T47D (cell line): ENCODE data around the gene SEC11A.
A peak's percentile ranks its signal among the peaks of the same experiment; 100 is the strongest.
"Not testable (repeated sequence)": the region's sequence is repeated elsewhere in the genome, so short reads cannot be mapped to it uniquely, and the experiment has no call there.

Experiments
- DNase-seq, 2 experiments: peaks; one replicate each; pipeline versions ENCODE4 v3.0.0 to v3.0.0-alpha.2; 2011 to 2012; ENCODE audit warnings: low read depth in 1 of 2, low spot score in 1 of 2
- JUND ChIP-seq: IDR thresholded peaks from 2 replicates; pipeline ENCODE4 v1.6.1; 2012; ENCODE audit warnings: low read depth
- in situ Hi-C: cut with HindIII; loops from 2 replicates; pipeline ENCODE4 v1.10.0; 2016; ENCODE audit warnings: low sequenced_read_pairs, low pct_unique_long_range_greater_than_20kb

Gene SEC11A

DNA sequence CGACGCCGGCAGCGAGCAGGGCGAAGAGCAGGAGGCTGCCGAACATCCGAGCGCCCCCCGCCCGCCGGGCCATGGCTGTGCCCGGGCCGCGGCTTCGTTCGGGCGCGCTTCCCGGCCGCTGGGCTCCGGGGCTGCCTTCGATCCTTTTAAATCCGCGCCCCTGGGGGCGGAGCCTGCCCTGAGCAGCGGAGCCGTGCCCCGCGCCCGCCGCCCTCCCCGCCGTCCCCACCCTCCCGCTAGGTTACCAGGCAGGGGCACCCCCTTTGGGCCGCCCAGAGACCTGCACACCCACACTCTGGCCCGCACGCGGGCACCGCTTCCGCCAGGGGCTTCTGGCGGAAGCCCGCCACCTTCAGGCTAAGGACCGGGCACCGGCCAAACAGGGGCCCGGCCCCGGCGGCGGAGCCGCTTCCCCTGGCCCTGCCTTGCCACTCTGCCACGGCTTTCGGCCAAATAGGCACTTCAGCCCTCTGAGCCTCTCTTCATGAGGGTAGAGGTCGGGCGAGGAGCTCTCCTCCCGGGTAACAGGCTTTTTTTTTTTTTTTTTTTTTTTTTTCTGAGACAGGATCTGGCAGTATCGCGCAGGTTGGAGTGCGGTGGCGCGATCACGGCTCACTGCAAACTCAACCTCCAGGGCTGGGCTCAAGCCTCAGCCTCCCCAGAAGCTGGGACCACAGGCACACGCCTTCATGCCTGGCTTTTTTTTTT, 57.7 kb downstream of the SEC11A start, which contains the start of gene NMB:
TSS of gene NMB (minus strand) at position 120 of the 708 bp plus-strand sequence. CDS start at position 73, 47 bp downstream.
- in situ Hi-C loops, result no loop called here
- no peak for TF ChIP-seq JUND
- peak; percentile 77 to 85 for DNase-seq

DNA sequence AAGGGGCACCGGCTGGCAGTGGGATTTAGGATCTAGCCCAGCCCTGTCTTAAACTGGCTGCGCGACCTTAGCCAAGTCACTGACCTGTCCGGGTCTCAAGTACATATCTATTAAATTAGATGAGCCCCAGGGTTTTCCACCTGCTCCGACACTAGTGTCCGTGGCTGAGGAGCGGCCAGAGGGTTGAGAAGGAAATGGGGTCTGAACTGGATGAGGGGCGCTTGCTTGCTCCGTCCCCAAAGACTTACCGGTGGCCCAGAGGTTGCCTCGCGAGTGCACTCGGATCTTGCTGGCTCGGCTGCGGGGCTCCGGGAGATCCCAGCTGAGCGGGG, 58.2 kb downstream of the SEC11A start:
- no peak for DNase-seq
- in situ Hi-C loops, result no loop called here
- no peak for TF ChIP-seq JUND

- TF ChIP-seq JUND, result no peak
These were observed 59.0 kb downstream of the SEC11A start for GRCh38 chr15:84656972-84657371.

GRCh38 chr15:84654689-84655453, 61.1 kb downstream of the SEC11A start:
- TF ChIP-seq JUND, result no peak
- in situ Hi-C loops, result no loop called here

More at GRCh38 chr15:84656972-84657371, 59.0 kb downstream of the SEC11A start:
- in situ Hi-C loops, result no loop called here
- no peak for DNase-seq

GRCh38 chr15:84653910-84654688, 61.8 kb downstream of the SEC11A start, which contains the start of gene WDR73:
Gene WDR73, minus strand, starts transcription at chr15:84654283. Its CDS starts 9 bp downstream, at chr15:84654274.
- peak; percentile 73 to 94 for DNase-seq
- in situ Hi-C loops, result no loop called here
- no peak for TF ChIP-seq JUND

More at GRCh38 chr15:84654689-84655453, 61.1 kb downstream of the SEC11A start:
- peak; percentile 75 to 92 for DNase-seq

DNA sequence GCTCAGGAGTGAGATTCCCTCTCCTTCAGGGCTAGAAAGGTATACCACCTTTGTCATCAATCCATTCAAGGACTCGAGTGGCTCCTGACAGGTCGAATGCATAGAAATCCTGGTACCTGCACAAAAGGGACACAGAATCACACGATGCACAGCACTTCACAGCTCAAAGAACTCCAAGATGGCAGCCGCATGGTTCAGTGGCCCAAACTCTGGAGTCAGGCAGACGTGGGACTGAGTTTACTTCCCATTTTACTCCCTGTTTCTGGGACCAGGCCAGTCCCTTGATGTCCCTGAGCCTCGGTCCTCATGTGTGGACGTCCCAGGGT, 62.4 kb downstream of the SEC11A start:
- TF ChIP-seq JUND, result no peak
- DNase-seq, result no peak
- in situ Hi-C loops, result no loop called here

GRCh38 chr15:84649706-84650105, 66.2 kb downstream of the SEC11A start:
- in situ Hi-C loops, result no loop called here
- no peak for TF ChIP-seq JUND

DNA sequence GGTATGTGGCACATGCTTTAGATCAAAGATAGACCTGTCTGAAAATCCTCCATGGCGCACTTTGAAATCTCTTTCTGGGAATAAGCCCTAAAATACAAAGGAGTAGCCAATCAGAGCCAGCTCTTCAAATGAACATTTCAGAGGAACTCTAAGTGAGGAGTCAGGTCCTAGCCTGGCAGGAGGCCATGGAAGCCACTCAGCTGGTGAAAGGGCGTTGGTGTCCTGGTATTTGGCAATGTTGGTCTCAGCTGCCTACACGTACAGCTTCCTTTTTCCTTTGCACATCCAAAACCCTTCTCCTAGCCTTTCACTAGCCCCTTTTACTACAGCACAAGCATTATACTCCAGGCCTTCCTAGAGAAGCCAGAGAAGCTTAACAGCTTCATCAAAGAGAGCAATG, 67.4 kb downstream of the SEC11A start:
- in situ Hi-C loops, result no loop called here
- no peak for DNase-seq
- no peak for TF ChIP-seq JUND

More at GRCh38 chr15:84649706-84650105, 66.2 kb downstream of the SEC11A start:
- no peak for DNase-seq

- in situ Hi-C loops, result no loop called here
- DNase-seq, result no peak
- TF ChIP-seq JUND, result no peak
These were observed 68.2 kb downstream of the SEC11A start for GRCh38 chr15:84647726-84648125.

DNA sequence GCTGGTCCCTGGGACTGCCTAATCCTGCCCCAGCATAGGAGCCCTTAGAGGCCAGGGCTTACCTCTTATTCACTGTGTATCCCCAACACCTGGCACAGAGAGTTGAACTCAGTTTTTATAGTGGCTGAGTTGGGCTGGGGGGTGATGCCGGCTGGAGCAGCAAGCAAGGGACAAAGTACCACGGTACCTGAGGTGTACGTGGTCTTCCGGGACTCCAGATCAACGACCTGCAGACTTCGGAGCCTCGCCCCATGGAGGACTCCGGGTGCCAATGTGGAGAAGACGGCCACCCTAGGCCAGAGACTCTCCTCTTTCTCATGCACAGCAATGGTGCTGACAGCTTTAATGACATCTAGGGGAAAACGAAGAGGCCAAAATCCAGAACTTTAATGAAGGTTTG, 69.9 kb downstream of the SEC11A start:
- no peak for TF ChIP-seq JUND
- in situ Hi-C loops, result no loop called here
- no peak for DNase-seq

DNA sequence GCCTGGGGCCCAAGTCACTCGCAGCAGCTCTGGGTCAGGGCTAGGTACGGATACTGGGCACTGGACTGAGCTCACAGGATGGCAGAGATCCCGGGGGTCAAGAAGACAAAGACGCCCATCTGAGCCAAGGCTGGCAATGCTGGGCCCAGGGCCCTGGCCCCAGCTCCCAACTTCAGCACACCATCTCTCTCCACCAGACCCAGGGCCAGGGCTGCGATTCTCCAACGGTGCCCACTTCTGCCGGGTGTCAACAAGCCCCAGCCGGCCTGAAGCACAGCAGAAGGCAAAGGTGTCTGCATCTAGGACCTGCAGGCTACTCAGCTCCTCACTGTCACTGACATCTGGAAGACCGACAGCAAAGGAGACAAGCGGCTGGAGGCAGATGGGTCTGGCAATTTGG, 70.4 kb downstream of the SEC11A start:
- in situ Hi-C loops, result no loop called here
- no peak for DNase-seq
- TF ChIP-seq JUND, result no peak

DNA sequence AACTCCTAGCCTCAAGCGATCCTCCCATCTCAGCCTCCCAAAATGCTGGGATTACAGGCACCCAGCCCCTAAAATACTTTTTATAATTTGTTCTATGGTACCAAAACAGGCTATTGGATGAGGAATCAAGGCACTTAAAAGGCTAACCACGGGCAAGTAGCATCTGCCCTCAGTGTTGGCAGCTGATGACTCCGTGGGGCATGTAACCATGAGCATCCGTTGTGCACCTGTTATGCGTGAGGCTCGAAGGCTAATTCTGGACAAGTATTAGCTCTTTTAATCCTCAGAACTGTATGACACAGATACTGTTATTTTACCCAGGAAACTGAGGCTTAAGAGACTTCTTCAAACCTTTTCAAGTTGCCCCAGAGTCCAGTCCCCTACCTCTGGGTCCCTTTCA, 72.1 kb downstream of the SEC11A start:
- DNase-seq, result no peak
- no peak for TF ChIP-seq JUND
- in situ Hi-C loops, result no loop called here

DNA sequence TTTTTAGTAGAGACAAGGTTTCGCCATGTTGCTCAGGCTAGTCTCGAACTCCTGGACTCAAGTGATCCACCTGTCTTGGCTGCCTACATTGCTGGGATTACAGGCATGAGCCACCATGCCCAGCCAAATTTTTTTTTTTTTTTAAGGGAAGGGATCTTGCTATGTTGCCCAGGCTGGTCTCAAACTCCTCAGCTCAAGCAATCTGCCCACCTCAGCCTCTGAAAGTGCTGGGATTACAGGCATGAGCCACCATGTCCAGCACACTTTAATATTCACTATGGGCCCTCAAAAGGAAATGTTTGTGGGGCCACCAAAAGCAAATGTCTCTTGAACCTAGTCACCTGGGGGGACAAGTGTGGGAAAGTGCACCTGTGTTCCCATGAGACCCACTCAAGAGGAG, 73.3 kb downstream of the SEC11A start:
- in situ Hi-C loops, DNase-seq: not testable (repeated sequence)

DNA sequence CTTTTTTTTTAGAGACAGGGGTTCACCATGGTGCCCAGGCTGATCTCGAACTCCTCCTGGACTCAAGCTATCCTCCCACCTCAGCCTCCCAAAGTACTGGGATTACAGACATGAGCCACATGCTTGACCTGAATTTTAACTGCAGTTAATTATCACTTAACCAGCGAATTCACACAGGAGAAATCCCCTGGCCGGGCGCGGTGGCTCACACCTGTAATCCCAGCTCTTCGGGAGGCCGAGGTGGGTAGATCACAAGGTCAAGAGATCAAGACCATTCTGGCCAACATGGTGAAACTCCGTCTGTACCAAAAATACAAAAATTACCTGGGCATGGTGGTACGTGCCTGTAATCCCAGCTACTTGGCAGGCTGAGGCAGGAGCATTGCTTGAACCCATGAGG, 74.1 kb downstream of the SEC11A start:
- DNase-seq, in situ Hi-C loops: not testable (repeated sequence)
